Stimulated activated CD8-positive, alpha-beta memory T cell treated with anti-CD3 and anti-CD28 coated beads, Interleukin-4, amount 100 ng/mL, for 48 hours (primary cell): Measurements from ENCODE around the gene ZNF611.
"Not testable (repeated sequence)": the region's sequence is repeated elsewhere in the genome, so short reads cannot be mapped to it uniquely, and the experiment has no call there.

Experiments
- DNase-seq: peaks from one replicate; pipeline ENCODE4 v3.0.0-alpha.2; 2020

The ZNF611 gene

DNA sequence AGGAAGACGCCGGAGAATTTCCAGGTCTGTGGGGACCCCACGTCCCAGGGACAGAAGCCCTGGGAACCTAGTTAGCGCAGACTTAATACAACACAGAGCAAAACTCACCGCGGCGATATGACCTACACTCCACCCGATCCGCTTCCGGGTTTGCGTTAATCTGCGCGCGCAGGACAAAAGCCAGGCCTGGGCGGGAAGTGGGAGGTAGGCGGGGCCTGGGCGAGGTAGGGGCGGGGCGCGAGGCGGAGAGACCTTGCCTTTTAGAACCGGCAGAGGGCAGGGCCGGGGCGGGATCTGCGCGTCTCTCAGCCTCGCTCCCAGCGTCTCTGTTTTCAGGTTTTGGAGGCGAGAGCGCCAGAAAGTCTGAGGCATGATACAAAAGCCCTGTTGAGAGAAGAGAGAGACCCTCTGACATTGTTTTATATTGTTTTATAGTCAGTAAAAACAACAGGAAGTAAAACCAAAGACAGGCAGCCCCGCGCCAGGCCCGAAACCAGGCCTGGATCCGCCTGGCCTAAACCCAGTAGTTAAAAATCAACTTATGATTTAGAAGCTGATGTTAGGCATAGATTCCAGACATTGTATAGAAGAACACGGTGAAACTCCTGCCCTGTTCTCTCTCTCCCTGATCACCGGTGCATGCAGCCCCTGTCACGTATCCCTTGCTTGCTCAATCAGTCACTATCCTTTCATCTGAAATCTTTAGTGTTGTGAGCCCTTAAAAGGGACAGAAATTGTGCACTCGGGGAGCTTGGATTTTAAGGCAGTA is at the start of gene ZNF611:
ZNF611 (minus strand) TSS at position 152 of the 769 bp plus-strand sequence. CDS start 19,150 bp downstream, outside the sequence.
- DNase-seq = peak; percentile 100

DNA sequence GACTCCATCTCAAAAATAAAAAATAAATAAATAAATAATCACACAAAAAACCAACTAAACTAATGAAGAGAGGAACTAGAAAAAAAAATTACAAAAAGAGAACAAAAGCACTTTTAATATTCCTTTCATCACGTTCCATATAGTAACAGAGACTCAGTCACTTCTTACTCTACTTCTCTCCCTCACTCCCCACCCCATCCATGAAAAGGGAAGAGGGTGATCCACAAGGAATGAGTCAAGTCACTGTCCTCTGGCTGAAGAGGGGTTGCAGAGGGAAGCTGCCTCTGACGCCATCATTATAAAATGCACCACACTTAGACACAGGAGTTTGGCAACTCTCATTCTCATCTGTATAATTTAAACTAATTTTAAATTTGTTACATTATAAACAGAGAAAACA is 48.0 kb upstream of the ZNF611 start:
- not testable (repeated sequence) for DNase-seq

DNA sequence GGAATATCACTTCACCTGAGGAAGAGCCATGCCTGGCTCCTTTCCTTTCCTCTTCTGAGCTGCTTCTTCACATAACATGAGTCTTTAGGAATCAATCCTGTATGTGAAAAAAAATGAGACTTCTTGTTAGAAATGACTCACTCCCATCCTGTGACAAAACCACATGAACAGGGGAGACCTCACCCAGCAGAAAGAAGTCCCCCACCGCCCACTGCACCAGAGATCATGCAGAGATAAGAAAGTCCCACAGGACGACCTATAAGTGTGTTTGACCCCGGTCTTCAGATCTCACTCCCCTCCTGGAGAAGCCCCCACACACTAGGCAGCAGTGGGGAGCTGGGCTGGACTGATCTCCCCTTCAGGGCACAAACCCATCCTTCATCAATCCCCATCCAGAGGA is 44.0 kb upstream of the ZNF611 start:
- peak; percentile 56 for DNase-seq

DNA sequence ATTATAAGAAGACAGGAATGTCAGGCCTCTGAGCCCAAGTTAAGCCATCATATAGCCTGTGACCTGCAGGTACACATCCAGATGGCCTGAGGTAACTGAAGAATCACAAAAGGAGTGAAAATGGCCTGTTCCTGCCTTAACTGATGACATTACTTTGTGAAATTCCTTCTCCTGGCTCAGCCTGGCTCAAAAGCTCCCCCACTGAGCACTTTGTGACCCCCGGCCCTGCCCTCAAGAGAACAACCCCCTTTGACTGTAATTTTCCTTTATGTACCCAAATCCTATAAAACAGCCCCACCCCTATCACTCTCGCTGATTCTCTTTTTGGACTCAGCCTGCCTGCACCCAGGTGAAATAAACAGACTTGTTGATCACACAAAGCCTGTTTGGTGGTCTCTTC is 21.6 kb upstream of the ZNF611 start:
- DNase-seq = not testable (repeated sequence)

DNA sequence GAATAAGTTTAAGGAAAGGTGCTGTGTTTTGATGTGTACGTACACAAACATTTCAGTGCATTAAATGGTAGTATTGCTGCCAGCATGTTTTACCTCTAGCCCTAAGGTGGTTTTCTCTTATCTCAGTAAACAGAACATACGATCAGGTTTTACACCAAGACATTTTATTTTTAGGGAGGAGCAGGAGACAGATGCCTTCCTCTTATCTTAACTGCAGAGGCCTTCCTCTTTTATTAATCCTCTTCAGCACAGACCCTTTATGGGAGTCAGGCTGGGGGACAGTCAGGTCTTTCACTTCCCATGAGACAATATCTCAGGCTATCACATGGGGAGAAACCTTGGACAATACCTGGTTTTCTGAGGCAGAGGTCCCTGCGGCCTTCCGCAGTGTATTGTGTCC is 14.9 kb upstream of the ZNF611 start:
- DNase-seq = no peak

DNA sequence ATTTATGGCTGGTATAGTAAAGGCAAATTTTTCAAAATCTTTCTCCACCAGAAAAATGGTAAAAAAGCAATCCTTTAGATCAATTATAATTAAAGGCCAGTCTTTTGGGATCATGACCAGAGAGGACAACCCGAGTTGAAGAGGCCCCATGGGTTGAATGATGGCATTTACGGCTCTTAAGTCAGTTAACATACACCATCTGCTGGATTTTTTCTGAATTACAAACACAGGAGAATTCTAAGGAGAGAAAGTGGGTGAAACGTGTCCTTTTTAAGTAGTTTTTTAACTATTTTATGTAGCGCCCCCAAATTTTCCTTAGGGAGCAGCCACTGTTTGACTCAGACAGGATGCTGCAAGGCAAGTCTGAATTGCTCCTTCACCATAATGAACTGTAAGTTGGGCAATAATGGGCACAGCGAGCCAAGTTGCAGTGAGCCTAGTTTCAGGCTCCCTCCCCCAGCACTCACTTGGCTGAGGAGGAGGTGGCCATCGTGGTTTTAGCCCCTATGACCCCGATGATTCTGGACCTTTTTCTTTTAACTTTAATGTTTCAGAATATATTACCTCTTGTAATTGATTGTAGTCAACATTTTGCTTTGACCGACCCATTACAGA is 13.6 kb upstream of the ZNF611 start:
- DNase-seq = no peak

DNA sequence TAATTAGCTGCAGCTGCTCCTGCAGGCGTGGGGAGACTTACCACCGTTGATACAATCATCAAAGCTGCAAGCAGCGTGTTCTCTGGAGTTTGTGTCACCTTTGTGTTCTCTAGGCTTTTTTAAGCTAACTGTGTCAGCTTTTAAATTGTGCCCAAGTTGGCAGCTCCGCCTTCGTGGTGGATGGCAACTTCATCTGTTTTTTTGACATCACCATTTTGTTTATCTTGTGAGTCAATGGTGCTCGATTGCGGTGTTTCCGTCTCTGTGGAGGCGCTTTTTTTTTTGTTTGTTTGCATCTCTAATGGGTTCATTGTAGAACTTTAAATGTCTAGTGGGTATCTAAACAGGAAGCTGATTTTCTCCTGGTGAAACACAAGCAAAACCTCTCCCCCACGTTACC is 11.1 kb upstream of the ZNF611 start:
- not testable (repeated sequence) for DNase-seq

DNA sequence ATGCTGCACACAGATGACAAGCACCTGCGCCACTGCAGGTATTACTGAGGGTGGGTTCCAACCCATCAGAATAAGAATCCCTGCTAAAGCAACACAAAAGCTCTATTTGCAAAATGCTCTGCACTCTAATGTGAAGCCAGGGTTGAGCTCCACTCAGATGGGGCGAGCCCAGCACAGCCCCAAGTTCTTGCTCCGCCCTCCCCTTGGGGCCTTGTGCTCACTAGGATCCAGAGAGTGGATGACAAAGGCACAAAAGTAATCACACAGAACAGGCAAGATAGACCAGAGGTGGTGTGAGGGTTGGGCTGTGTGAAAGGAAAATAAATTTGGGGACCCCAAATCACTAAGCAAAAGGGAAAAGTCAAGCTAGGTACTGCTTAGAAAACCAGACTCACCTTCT is 8.2 kb upstream of the ZNF611 start:
- DNase-seq = no peak

DNA sequence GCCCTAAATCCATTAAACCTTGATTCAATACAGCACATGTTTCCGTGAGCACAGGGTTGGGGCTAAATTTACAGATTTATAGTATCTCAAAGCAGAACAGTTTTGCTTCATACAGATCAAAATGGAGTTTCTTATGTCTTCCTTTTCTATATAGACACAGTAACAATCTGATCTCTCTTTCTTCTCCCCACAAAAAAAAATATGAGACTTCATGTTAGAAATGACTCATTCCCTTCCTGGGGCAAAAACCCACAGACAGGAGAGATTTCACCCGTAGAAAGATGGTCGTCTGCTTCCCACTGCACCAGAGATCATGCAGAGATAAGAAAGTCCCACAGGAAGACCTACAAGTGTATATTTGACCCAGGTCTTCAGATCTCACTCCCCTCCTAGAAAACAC is 7.7 kb upstream of the ZNF611 start:
- DNase-seq = no peak

DNA sequence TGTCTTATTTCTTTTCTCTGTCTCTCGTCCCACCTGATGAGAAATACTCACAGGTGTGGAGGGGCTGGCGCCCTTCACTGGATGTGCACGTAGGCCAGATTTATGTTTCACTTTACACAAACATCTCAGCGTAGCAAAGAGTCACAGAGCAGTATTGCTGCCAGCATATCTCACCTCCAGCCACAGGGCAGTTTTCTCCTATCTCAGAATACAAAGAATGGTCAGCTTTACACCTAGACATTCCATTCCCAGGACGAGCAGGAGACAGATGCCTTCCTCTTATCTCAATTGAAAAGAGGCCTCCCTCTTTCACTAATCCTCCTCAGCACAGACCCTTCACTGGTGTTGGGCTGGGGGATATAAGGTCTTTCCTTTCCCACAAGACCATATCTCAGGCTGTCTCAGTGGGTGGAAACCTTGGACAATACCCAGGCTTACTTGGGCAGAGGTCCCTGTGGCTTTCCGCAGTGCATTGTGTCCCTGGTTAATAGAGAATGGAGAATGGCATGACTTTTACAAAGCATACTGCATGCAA is 7.2 kb upstream of the ZNF611 start:
- DNase-seq = no peak

DNA sequence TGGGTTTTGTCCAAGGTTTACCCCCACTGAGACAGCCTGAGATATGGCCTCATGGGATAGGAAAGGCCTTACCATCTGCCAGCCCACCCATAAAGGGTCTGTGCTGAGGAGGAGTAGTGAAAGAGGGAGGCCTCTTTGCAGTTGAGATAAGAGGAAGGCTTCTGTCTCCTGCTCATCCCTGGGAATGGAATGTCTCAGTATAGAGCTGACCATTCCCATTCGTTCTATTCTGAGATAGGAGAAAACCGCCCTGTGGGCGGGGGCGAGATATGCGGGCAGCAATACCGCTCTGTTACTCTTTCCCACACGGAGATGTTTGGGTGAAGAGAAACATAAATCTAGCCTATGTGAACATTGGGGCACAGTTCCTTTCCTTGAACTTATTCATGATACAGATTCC is 6.5 kb upstream of the ZNF611 start:
- not testable (repeated sequence) for DNase-seq

DNA sequence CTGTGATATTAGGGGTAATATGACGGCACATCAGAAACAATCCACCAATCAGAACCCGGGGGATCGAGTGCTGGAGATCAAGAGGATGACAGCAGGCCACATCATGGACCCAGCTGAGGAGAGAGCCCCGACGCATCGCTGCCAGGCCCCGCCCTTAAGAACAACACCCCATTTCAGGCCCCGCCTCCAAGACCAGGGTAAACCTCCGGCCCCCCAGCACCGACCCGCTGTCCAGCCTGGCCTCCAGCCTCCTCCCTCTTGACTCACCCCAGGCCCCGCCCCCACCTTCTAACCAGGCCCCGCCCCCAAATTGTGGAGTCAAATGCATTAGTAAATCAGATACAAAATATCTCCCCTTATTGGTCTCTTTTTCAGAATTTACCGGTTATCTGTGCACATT is 4.7 kb upstream of the ZNF611 start:
- DNase-seq = no peak

DNA sequence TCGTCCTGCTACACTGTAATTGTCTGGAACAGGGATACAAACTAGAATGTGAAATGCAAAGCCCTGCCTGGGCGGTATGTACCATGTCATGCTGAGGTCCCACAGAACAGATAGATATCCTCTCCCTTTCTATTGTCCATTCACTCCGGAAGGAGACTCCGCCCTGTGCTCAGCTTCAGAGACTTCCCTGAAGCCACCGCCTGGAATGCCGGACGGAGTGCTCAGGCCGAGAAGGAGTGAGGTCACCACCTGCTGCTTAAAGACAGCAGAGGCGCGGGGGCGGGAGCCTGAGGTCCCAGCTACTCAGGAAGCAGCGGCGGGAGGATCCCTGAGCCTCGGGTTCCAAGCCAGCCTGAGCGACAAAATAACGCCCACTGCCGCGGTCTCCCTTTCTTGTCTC is 890 bp upstream of the ZNF611 start:
- DNase-seq = no peak

DNA sequence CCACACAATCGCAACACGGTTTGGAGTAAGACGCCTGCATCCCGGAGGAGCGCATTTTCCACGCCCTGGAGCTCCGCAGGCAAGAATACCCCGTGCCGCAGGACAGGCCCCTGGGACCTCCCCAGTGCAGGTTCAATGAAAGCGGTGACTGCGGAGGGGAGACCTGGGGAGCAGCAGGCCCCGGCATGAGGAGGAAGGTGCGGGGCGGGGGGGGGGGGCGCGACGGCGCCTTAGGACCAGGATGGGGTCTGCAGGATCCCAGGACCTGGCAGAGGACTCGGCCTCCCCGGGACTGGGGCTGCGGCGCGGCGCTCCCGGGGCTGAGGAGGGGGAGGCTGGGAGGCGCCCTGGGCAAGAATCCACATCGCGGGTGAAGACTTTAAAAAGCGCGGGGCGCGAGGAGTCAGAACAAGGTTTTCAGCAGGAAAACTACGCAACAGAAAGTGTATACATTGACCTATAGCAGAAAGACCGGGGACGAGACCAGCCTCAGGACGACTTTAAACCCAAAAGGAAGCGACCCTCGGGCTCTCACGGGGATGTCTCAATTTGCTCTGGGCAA is 432 bp downstream of the ZNF611 start:
- no peak for DNase-seq

DNA sequence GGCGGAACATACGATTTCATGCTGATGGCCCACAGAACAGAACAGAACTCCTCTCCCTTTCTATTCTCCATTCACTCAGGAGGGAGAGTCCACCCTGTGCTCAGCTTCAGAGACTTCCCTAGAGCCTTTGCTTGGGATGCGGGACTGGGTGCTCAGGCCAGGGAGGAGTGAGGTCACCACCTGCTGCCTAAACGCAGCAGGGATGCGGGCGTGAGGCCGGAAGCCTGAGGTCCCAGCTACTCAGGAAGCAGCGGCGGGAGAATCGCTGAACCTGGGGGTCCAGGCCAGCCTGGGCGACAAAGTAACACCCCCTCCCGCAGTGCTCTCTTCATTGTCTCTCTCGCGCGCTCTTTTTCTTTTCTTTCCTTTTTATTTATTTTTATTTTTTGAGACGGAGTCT is 8.8 kb downstream of the ZNF611 start:
- not testable (repeated sequence) for DNase-seq

DNA sequence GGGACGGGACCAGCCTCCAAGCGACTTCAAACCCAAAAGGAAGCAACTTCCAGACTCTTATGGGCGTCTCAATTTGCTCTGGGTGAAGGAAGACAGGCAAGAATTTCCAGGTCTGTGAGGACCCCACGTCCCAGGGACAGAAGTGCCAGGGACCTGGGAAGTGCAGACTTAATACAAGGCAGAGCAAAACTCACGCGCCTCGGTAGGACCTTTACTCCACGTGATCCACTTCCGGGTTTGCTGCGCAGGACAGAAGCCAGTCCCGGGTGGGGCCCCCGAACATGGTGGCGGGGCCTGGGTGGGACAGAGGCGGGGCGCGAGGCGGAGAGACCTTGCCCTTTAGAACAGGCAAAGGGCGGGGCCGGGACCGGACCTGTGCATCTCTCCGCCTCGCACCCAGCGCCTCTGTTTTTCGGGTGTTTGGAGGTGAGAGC is 9.3 kb downstream of the ZNF611 start:
- no peak for DNase-seq

DNA sequence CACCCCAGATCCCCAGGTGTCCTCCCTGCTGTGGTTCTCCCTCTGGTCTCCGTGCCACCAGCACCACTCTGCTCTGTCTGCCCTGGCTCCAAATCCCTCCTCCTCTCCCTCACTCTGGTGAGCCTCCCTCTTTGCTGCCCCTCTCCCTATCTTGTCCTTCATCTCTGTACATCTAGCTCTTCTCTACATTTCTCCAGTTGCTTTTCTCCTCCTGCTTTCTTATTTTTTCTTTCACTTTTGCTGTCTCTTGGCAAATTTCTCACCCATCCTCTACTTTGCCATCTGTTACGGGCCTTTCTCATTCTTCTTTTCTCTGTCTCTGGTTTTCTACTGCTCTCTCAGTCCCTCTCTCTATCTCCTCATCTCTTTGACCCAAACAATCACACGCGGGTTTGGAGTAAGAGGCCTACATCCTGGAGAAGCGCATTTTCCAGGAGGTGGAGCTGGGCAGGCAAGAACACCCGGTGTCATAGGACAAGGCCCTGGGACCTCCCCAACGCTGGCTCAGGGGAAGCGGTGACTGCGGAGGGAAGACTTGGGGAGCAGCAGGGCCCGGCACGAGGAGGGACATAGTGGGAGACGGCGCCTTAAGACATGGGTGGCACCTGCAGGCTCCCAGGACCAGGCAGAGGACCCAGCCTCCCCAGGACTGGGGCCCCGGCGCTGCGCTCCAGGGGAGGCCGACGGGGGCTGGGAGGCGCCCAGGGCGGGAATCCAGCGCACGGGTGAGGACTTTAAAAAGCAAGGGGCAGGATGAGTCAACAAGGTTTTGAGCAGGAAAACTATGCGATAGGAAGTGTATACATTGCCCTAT is 9.9 kb downstream of the ZNF611 start:
- no peak for DNase-seq

DNA sequence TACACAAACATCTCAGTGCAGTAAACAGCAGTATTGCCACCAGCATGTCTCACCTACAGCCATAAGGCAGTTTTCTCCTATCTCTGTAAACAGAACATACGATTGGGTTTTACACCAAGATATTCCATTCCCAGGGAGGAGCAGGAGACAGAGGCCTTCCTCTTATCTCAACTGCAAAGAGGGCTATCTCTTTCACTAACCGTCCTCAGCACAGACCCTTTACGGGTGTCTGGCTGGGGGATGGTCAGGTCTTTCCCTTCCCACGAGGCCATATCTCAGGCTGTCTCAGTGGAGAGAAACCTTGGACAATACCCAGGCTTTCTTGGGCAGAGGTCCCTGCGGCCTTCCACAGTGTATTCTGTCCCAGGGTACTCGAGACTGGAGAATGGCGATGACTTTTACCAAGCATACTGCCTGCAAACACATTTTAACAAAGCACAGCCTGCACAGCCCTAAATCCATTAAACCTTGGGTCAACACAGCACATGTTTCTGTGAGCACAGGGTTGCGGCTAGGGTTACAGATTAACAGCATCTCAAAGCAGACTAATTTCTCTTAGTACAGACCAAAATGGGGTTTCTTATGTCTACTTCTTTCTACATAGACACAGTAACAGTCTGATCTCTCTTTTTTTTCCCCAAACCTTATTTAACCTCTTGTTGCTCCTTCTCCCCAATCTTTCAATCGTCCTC is 10.8 kb downstream of the ZNF611 start:
- not testable (repeated sequence) for DNase-seq

DNA sequence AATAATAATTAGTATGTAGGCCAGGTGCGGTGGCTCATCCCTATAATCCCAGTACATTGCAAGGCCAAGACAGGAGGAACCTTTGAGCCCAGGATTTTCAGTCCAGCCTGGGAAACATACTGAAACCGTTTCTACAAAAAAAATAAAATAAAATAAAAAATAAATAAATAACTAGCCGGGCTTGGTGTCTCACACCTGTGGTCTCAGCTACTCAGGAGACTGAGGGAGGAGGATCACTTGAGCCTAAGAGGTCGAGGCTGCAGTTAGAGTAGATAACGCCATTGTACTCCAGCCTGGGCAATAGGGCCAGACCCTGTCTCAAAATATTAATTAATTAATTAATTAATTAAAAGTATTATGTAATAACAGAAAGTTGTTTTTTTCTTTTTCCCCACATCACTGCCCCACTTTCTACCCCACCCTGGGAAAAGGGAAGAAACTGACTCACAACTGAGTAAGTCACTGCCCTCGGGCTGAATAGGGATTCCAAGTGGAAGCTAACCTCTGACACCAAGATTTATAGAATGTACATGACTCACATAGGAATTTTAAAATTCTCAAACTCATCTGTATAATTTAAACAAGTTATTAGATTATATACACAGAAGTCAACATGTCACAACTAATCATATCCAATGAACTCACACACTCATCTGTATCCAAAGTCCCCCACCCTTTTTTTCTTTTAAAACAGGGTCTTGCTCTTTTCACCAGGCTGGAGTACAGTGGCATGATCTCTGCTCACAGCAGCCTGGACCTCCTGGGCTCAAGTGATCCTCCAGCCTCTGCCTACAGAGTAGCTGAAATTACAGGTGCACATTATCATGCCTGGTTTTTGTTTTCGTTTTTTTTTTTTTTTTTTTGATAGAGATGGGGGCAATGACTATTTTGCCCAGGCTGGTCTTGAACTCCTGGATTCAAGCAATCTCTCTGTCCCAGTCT is 12.5 kb downstream of the ZNF611 start:
- no peak for DNase-seq

DNA sequence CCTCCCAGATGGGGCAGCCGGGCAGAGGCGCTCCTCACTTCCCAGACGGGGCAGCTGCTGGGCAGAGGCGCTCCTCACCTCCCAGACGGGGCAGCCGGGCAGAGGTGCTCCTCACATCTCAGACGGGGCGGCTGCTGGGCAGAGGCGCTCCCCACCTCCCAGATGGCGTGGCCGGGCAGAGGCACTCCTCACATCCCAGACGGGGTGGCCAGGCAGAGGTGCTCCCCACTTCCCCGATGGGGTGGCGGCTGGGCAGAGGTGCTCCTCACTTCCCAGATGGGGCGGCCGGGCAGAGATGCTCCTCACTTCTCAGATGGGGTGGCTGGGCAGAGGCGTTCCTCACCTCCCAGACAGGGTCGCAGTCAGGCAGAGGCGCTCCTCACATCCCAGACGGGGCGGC is 14.3 kb downstream of the ZNF611 start:
- not testable (repeated sequence) for DNase-seq

DNA sequence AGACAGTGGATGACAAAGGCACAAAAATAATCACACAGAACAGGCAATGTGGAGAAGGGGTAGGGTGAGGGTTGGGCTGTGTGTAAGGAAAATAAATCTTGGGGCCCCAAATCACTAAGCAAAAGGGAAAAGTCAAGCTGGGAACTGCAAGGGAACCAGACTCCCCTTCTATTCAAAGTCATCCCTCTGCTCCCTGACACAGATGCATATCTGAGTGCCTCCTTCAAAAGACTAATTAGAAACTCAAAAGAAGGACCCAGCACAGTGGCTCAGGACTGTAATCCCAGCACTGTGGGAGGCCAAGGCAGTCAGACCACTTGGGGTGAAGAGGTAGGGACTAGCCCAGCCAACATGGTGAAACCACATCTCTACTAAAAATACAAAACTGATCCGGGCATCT is 18.3 kb downstream of the ZNF611 start:
- no peak for DNase-seq
